IPS-18c (cell line): ENCODE measurements around the gene BICC1.
"Not testable (repeated sequence)": the region's sequence is repeated elsewhere in the genome, so short reads cannot be mapped to it uniquely, and the experiment has no call there.

ENCODE experiments used
- H3K4me3 ChIP-seq: 2 replicates; pipeline ENCODE4 v1.7.0; 2013; ENCODE audit warnings: low read depth, mild to moderate bottlenecking, low read length, moderate library complexity; ENCODE audit not compliant: insufficient read depth
- H3K9me3 ChIP-seq: one replicate; pipeline ENCODE4 v1.6.1; 2013; ENCODE audit warnings: mild to moderate bottlenecking, low read length, moderate library complexity; ENCODE audit not compliant: control insufficient read depth, insufficient read depth

The BICC1 gene

GRCh38 chr10:58851606-58852005 lies 338.9 kb downstream of the BICC1 start:
- no peak overlapping the region for H3K4me3 ChIP-seq
- H3K9me3 ChIP-seq = no peaks in the 10 kb centered on the region

- H3K9me3 ChIP-seq = no peaks in the 10 kb centered on the region
- H3K4me3 ChIP-seq = no peak overlapping the region
These were observed 341.0 kb downstream of the BICC1 start for GRCh38 chr10:58853668-58854067.

- no peaks in the 10 kb centered on the region for H3K9me3 ChIP-seq
- no peak overlapping the region for H3K4me3 ChIP-seq
These were observed 342.1 kb downstream of the BICC1 start for GRCh38 chr10:58854811-58855210.

- no peak overlapping the region for H3K4me3 ChIP-seq
- H3K9me3 ChIP-seq = no peaks in the 10 kb centered on the region
These were observed 344.0 kb downstream of the BICC1 start for GRCh38 chr10:58856508-58857240.

GRCh38 chr10:58857251-58857805 lies 344.7 kb downstream of the BICC1 start:
- Histone ChIP-seq H3K4me3 (no peak overlapping the region), H3K9me3 (no peaks in the 10 kb centered on the region)

- not testable (repeated sequence) for H3K9me3 ChIP-seq, H3K4me3 ChIP-seq
These were observed 345.5 kb downstream of the BICC1 start for GRCh38 chr10:58858123-58858522.

- Histone ChIP-seq H3K9me3 (no peaks in the 10 kb centered on the region), H3K4me3 (no peak overlapping the region)
These were observed 346.9 kb downstream of the BICC1 start for GRCh38 chr10:58859526-58859925.

- H3K4me3 ChIP-seq = no peak overlapping the region
- no peaks in the 10 kb centered on the region for H3K9me3 ChIP-seq
These were observed 355.0 kb downstream of the BICC1 start for GRCh38 chr10:58867683-58868082.

- no peaks in the 10 kb centered on the region for H3K9me3 ChIP-seq
- H3K4me3 ChIP-seq = no peak overlapping the region
These were observed 356.2 kb downstream of the BICC1 start for GRCh38 chr10:58868736-58869435.

- H3K4me3 ChIP-seq = no peak overlapping the region
- no peaks in the 10 kb centered on the region for H3K9me3 ChIP-seq
These were observed 357.4 kb downstream of the BICC1 start for GRCh38 chr10:58870070-58870469.

- Histone ChIP-seq H3K4me3 (no peak overlapping the region), H3K9me3 (no peaks in the 10 kb centered on the region)
These were observed 360.5 kb downstream of the BICC1 start for GRCh38 chr10:58873161-58873560.
